IPS DF 6.9 (cell line): ENCODE measurements around the gene DONSON.

ENCODE experiments used
- DNase-seq: peaks from one replicate; pipeline ENCODE4 v3.0.0-alpha.2; 2013; ENCODE audit warnings: low read depth, low spot score
- H3K27ac ChIP-seq: one replicate; pipeline ENCODE4 v1.5.1; 2013; ENCODE audit warnings: low read length, control low read depth
- H3K27me3 ChIP-seq: 2 replicates; pipeline ENCODE4 v1.6.1; 2013; ENCODE audit warnings: mild to moderate bottlenecking, low read length; ENCODE audit not compliant: control insufficient read depth, insufficient read depth
- H3K36me3 ChIP-seq: 2 replicates; pipeline ENCODE4 v1.6.1; 2013; ENCODE audit warnings: low read length; ENCODE audit not compliant: control insufficient read depth, insufficient read depth
- H3K4me1 ChIP-seq: 2 replicates; pipeline ENCODE4 v1.6.1; 2013; ENCODE audit warnings: low read length; ENCODE audit not compliant: control insufficient read depth, insufficient read depth
- H3K4me3 ChIP-seq: 2 replicates; pipeline ENCODE4 v1.5.1; 2013; ENCODE audit warnings: mild to moderate bottlenecking, low read length
- H3K9me3 ChIP-seq: 2 replicates; pipeline ENCODE4 v1.6.1; 2013; ENCODE audit warnings: low read length, inconsistent platforms; ENCODE audit not compliant: control insufficient read depth, insufficient read depth
- WGBS: extraction: QIAGEN DNeasy Blood & Tissue Kit; methylation state at CpG from one replicate; pipeline ENCODE4 v1.1.7; 2013; ENCODE audit warnings: mixed read lengths, missing lambda C conversion rate; ENCODE audit not compliant: insufficient read length, insufficient coverage; 5-methylcytosine and 5-hydroxymethylcytosine counted together

The DONSON gene

GRCh38 chr21:33541756-33542639, 46.5 kb downstream of the DONSON start, which contains the start of gene GART:
GART (minus strand) TSS chr21:33542117; CDS start chr21:33539315, 2,802 bp downstream.
- Histone ChIP-seq H3K27ac (no peak within 1 kb of the TSS), H3K9me3 (no peaks in the 10 kb centered on the region), H3K36me3 (peaks cover 3% of the 10 kb centered on the region; the same call in 1 of the 2 replicates), H3K4me3 (peak within 1 kb of the TSS; percentile 96), H3K27me3 (no peaks in the 10 kb centered on the region), H3K4me1 (no peaks in the 10 kb centered on the region)
- WGBS, result no CpG with 5 or more reads among the region's 56 CpGs
- DNase-seq, result peak; percentile 47

GRCh38 chr21:33541105-33541711, 47.3 kb downstream of the DONSON start:
- H3K9me3 ChIP-seq, result no peaks in the 10 kb centered on the region
- no peak for DNase-seq

GRCh38 chr21:33540711-33541104, 47.8 kb downstream of the DONSON start:
- Histone ChIP-seq H3K4me1 (no peaks in the 10 kb centered on the region), H3K27me3 (no peaks in the 10 kb centered on the region), H3K27ac (no peak overlapping the region), H3K4me3 (no peak overlapping the region), H3K36me3 (peaks cover 12% of the 10 kb centered on the region; the same call in 1 of the 2 replicates), H3K9me3 (no peaks in the 10 kb centered on the region)
- WGBS, result no CpG with 5 or more reads among the region's 3 CpGs
- no peak for DNase-seq

More at GRCh38 chr21:33541105-33541711, 47.3 kb downstream of the DONSON start:
- Histone ChIP-seq H3K27me3 (no peaks in the 10 kb centered on the region), H3K4me1 (no peaks in the 10 kb centered on the region), H3K4me3 (peak overlapping the region; percentile 65), H3K27ac (no peak overlapping the region), H3K36me3 (peaks cover 9% of the 10 kb centered on the region; the same call in 1 of the 2 replicates)
- WGBS, result no CpG with 5 or more reads among the region's 19 CpGs

- no peaks in the 10 kb centered on the region for H3K4me1 ChIP-seq
- no peaks in the 10 kb centered on the region for H3K27me3 ChIP-seq
- no peak for DNase-seq
- WGBS, result no CpG with 5 or more reads among the region's 4 CpGs
- no peak overlapping the region for H3K4me3 ChIP-seq
- H3K9me3 ChIP-seq, result no peaks in the 10 kb centered on the region
- peaks cover 13% of the 10 kb centered on the region; the same call in 1 of the 2 replicates for H3K36me3 ChIP-seq
- H3K27ac ChIP-seq, result no peak overlapping the region
Observed at GRCh38 chr21:33539616-33540015, 48.9 kb downstream of the DONSON start.

GRCh38 chr21:33537212-33537611, 51.3 kb downstream of the DONSON start:
- Histone ChIP-seq H3K36me3 (peaks cover 19% of the 10 kb centered on the region), H3K27ac (no peak overlapping the region), H3K4me3 (no peak overlapping the region), H3K27me3 (no peaks in the 10 kb centered on the region), H3K9me3 (peaks cover 2% of the 10 kb centered on the region; the same call in 1 of the 2 replicates), H3K4me1 (no peaks in the 10 kb centered on the region)
- WGBS, result no CpG with 5 or more reads among the region's 2 CpGs
- DNase-seq, result no peak

GRCh38 chr21:33531007-33531406, 57.5 kb downstream of the DONSON start:
- H3K27ac ChIP-seq, result no peak overlapping the region
- H3K27me3 ChIP-seq, result no peaks in the 10 kb centered on the region
- no peak overlapping the region for H3K4me3 ChIP-seq
- H3K4me1 ChIP-seq, result no peaks in the 10 kb centered on the region
- DNase-seq, result no peak
- WGBS, result no CpG with 5 or more reads among the region's 3 CpGs
- peaks cover 2% of the 10 kb centered on the region; the same call in 1 of the 2 replicates for H3K9me3 ChIP-seq
- peaks cover 14% of the 10 kb centered on the region for H3K36me3 ChIP-seq
